Hematopoietic multipotent progenitor cell treated with erythropoietin and hydrocortisone succinate and interleukin-3 and kit ligand, for 15 days (in vitro differentiated cells): ENCODE results near the gene CALML4.
"Not testable (repeated sequence)": the region's sequence is repeated elsewhere in the genome, so short reads cannot be mapped to it uniquely, and the experiment has no call there.

Experiments used
- DNase-seq: peaks from one replicate; pipeline ENCODE4 v3.0.0-alpha.2; 2015; ENCODE audit warnings: low spot score

Gene CALML4

DNA sequence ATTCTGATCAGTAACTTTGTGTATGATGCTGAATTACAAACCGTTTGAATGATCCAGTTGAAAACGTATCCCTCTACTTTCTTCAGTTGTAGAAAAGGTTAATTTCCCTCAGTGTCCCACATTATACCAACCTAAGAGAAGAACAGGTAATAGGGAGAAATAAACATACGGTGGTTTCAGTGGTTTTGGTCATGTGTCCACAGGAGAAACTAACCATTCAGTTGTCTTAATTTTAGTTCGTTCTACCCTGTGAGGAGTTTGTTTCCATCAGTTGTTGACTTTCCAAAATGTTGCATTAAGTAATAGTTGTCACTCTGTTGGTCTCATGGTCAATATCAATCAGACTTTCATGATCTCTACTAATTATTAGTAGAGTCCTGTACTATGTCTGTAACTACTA, 15.1 kb downstream of the CALML4 start:
- no peak for DNase-seq

DNA sequence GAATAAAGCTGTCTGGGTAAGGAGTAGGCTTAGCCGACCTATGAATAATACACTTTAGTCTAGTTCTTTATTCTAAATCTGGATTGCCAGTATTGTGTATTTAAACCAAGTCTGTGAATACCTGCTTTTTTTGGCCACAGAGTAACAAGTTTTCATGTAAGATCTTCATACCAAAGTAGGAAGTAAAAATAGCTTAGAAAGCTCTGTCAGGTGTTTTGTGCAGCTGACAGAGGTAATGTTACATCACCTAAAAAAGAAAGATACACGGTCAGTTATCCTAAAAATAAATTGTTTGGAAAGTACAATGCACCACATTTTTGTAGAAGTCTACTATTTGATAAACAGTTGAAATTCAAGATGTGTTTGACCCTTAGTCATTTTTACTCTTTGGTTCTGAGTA, 16.5 kb downstream of the CALML4 start:
- DNase-seq: no peak

DNA sequence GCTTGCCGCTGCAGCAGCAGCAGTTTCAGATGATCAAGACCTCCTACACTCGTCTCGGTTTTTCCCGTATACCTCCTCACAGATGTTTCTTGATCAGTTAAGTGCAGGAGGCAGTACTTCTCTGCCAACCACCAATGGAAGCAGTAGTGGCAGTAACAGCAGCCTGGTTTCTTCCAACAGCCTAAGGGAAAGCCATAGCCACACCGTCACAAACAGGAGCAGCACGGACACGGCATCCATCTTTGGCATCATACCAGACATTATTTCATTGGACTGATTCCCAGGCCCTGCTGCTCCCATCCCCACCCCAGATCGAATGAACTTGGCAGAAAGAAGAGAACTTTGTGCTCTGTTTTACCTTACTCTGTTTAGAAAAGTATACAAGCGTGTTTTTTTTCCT, 17.6 kb downstream of the CALML4 start:
- no peak for DNase-seq

DNA sequence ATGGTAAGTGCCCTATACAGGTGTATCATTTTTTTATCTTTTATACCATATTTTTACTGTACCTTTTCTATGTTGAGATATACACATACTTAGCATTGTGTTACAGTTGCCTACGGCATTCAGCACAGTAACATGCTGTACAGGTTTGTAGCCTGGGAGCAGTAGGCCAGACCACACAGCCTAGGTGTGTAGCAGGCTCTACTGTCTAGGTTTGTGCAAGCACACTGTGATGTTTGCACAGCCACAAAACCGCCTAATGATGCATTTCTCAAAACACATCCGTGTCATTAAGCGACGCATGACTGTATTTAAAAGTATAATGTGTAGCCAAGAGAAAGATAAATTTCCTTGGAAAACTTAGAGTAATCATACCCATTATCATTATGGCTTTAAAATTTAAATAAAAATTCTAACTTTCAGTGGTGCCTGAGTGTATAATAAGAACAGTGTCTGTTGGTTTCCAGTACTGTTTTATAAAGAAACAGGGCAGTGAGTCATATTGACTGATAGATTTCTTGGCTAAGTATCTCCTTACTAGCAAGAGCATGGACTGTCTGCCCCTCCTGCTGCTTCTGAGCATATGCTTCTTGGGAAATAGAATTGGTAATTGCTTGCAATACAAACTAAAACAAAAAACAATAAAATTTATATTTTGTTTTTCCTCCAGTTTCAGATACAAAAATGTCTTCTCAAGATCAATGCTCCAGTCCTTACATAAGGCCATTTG, 18.3 kb downstream of the CALML4 start:
- DNase-seq: no peak

GRCh38 chr15:68184616-68185480, 20.3 kb downstream of the CALML4 start:
- no peak for DNase-seq

GRCh38 chr15:68183616-68184315, 21.4 kb downstream of the CALML4 start:
- no peak for DNase-seq

GRCh38 chr15:68177742-68178141, 27.4 kb downstream of the CALML4 start:
- no peak for DNase-seq

DNA sequence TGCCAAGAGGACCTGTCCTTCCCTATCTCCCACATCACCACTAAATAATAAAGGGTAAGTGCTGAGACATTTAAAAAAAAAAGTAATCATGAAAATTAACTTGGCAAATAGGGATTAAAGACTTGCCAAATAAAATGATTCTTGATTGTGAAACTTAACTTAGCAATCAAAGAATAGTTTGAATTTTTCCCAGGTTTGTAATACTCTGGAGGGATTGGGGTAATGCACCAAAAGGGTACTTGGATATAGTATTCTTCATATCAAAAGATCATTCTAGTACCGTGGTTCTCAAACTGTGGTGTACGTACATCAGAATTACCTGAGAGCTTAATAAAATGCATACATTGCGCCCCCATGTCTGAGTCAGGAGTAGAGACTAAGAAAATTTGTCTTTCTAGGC, 28.5 kb downstream of the CALML4 start:
- no peak for DNase-seq

GRCh38 chr15:68175526-68175925, 29.6 kb downstream of the CALML4 start:
- DNase-seq: no peak

DNA sequence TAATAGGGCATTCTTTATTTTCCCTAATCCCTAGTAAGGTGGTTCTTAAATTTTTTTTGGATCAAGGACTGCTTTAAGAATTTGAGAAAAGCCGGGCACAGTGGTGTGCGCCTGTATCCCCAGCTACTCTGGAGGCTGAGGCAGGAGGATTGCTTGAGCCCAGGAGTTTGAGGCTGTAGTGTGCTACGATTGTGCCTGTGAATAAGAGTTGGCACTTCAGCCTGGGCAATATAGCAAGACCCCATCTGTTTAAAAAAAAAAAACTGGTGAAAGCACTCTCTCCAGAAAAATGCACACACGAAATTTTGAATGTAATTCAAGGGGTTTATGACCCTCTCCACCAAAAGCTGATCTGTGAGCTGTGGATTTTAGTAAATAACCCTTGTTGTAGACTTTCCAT, 32.0 kb downstream of the CALML4 start:
- no peak for DNase-seq

DNA sequence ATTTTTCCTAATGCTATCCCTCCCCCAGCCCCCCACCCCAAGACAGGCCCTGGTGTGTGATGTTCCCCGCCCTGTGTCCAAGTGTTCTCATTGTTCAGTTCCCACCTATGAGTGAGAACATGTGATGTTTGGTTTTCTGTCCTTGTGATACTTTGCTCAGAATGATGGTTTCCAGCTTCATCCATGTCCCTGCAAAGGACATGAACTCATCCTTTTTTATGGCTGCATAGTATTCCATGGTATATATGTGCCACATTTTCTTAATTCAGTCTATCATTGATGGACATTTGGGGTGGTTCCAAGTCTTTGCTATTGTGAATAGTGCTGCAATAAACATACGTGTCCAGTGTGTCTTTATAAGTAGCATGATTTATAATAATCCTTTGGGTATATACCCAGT, 33.1 kb downstream of the CALML4 start:
- DNase-seq: not testable (repeated sequence)

DNA sequence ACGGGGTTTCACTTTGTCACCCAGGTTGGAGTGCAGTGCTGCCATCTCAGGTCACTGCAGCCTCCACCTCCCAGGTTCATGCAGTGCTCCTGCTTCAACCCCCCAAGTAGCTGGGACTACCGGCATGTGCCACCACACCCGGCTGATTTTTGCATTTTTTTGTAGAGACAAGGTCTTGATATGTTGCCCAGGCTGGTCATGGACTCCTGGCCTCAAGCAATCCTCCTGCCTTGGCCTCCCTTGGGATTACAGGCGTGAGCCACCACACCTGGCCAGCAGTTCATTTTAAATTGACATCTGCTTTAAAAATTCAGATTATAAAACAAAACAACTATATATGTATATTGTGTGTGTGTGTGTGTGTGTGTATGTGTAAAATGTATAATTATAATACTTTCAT, 38.3 kb downstream of the CALML4 start:
- DNase-seq: no peak

- DNase-seq: no peak
Observed at GRCh38 chr15:68163191-68163590, 41.9 kb downstream of the CALML4 start.

- DNase-seq: no peak
Observed at GRCh38 chr15:68158046-68158628, 47.0 kb downstream of the CALML4 start.

- no peak for DNase-seq
Observed at GRCh38 chr15:68157074-68157473, 48.1 kb downstream of the CALML4 start.

- DNase-seq: peak; percentile 57
Observed at GRCh38 chr15:68154923-68155559, 50.1 kb downstream of the CALML4 start.

GRCh38 chr15:68152342-68152741, 52.8 kb downstream of the CALML4 start:
- no peak for DNase-seq

- DNase-seq: no peak
Observed at GRCh38 chr15:68151277-68151676, 53.9 kb downstream of the CALML4 start.

GRCh38 chr15:68150187-68150586, 54.9 kb downstream of the CALML4 start:
- DNase-seq: no peak

GRCh38 chr15:68149059-68149458, 56.1 kb downstream of the CALML4 start:
- DNase-seq: no peak

DNA sequence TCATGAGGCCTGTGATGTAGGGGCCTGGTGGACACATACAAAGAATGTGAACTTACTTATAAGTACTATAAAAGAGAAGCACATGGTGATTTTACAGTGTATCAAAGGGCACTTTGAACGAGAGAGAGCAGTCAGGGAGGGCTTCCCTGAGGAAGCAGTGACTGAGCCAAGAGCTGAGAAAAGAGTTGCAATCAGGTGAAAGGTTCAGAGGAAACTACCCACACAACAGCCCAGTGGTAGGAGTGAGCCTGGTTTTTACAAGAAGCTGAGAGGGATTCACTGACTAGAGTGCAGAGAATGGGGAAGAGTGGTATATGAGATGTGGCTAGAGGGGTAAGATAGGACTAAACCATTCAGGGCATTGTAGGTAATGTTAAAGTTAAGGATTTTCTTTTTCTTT, 57.1 kb downstream of the CALML4 start:
- no peak for DNase-seq

DNA sequence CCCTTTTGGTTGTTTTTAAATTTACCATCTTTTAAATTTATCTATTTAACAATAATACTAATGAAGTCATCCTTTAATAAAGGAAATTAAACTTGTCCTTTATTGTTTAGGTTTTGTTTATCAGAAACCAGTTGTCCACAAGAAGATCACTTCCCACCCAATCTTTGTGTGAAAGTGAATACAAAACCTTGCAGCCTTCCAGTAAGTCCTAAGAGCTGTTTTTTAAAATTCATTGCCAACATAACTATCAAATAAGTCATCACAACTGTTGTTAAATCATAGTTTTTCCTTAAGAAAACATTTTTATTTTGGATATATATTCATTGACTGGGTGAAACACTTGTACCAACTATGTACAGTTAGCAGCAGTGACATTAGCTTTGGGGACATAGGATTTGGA, 59.4 kb downstream of the CALML4 start:
- DNase-seq: no peak
